ENCODE results near the gene AKAP13.
A peak's percentile ranks its signal among the peaks of the same experiment; 100 is the strongest.

The AKAP13 gene

GRCh38 chr15:85451099-85451700 lies 70.8 kb downstream of the AKAP13 start:
- no peak for DNase-seq

GRCh38 chr15:85452436-85452835 lies 72.0 kb downstream of the AKAP13 start:
- no peak for DNase-seq

- DNase-seq = no peak
Measured at GRCh38 chr15:85453144-85453872, 72.9 kb downstream of the AKAP13 start.

GRCh38 chr15:85454403-85454802 lies 74.0 kb downstream of the AKAP13 start:
- DNase-seq = no peak

GRCh38 chr15:85455891-85456290 lies 75.5 kb downstream of the AKAP13 start:
- no peak for DNase-seq

GRCh38 chr15:85456798-85457197 lies 76.4 kb downstream of the AKAP13 start:
- DNase-seq = no peak

GRCh38 chr15:85457392-85457968 lies 77.1 kb downstream of the AKAP13 start:
- no peak for DNase-seq

GRCh38 chr15:85458764-85459163 lies 78.4 kb downstream of the AKAP13 start:
- no peak for DNase-seq

- DNase-seq = no peak
Measured at GRCh38 chr15:85462029-85462428, 81.6 kb downstream of the AKAP13 start.

GRCh38 chr15:85463276-85463892 lies 83.0 kb downstream of the AKAP13 start:
- no peak for DNase-seq

GRCh38 chr15:85463976-85464375 lies 83.6 kb downstream of the AKAP13 start:
- DNase-seq = no peak

- no peak for DNase-seq
Measured at GRCh38 chr15:85464471-85464870, 84.1 kb downstream of the AKAP13 start.

- DNase-seq = no peak
Measured at GRCh38 chr15:85470563-85471271, 90.3 kb downstream of the AKAP13 start.

GRCh38 chr15:85472349-85472748 lies 91.9 kb downstream of the AKAP13 start:
- DNase-seq = no peak

- no peak for DNase-seq
Measured at GRCh38 chr15:85473455-85473854, 93.1 kb downstream of the AKAP13 start.

GRCh38 chr15:85474700-85475316 lies 94.4 kb downstream of the AKAP13 start:
- DNase-seq = no peak

GRCh38 chr15:85475317-85475701 lies 94.9 kb downstream of the AKAP13 start:
- peak; percentile 28 for DNase-seq

GRCh38 chr15:85475711-85476110 lies 95.3 kb downstream of the AKAP13 start:
- no peak for DNase-seq

GRCh38 chr15:85477061-85477460 lies 96.7 kb downstream of the AKAP13 start:
- no peak for DNase-seq

GRCh38 chr15:85477730-85478129 lies 97.3 kb downstream of the AKAP13 start:
- DNase-seq = no peak

GRCh38 chr15:85479071-85479647 lies 98.8 kb downstream of the AKAP13 start:
- DNase-seq = no peak

GRCh38 chr15:85480923-85481322 lies 100.5 kb downstream of the AKAP13 start:
- no peak for DNase-seq
